NCI-H2171 treated with DMSO at 0.1 percent for 48 hours (cell line): Measurements from ENCODE around the gene CD80.
"Not testable (repeated sequence)": the region's sequence is repeated elsewhere in the genome, so short reads cannot be mapped to it uniquely, and the experiment has no call there.

Experiments
- DNase-seq: peaks from one replicate; lab custom pipeline; 2025; lab: John Stamatoyannopoulos, UW

CD80 gene, protein sequence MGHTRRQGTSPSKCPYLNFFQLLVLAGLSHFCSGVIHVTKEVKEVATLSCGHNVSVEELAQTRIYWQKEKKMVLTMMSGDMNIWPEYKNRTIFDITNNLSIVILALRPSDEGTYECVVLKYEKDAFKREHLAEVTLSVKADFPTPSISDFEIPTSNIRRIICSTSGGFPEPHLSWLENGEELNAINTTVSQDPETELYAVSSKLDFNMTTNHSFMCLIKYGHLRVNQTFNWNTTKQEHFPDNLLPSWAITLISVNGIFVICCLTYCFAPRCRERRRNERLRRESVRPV

DNA sequence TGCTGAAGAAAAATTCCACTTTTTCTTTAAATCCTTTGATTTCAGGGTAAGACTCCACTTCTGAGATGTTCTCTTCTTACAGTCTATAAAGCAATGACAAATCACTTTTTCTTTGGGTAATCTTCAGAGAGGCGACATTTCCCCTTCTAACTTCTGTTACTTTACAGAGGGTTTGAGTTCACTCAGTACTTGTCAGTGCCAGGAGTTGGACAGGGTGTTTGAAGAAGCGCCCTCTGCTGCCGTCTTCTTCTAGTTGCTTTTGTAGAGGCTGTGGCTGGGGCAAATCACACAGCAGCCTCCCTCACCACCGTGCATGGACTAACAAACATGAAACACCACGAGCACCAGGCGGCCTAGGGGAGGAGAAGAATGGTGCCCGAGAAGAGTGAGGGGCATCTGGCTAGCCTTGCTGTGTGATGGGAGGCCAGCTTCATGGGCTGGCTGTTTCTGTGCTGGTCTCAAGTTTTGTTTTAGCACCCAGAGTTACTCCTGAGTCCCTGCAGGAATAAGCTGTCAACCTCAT lies at the start of gene CD80:
Gene CD80, minus strand, starts transcription at position 174 of the 523 bp plus-strand sequence. CDS start 1,886 bp downstream, outside the sequence.
- peak; percentile 13 for DNase-seq

DNA sequence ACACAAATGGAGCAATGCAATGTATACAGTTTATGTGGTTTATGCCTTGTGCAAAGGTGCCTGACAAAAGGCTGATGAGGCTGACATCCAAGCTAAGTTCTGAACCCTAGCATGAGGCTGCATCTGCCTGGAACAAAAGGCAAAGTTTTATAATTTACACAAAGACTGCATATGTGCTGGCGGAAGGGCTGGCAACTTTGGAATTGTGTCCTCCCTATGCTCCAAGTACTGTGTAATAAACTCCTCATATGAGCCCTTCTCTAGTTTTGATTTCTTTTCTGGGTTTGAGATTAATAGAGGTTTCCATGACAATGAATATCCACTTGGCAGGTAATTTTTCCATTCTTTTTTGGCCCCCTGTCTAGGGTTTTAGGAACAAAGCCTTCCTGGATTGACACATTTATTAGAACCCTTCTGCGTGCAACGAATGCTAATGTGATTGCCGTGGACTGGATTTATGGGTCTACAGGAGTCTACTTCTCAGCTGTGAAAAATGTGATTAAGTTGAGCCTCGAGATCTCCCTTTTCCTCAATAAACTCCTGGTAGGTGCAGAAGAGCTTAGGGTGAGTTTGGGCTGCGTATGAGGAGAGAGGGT lies 49.1 kb upstream of the CD80 start:
- DNase-seq = no peak

DNA sequence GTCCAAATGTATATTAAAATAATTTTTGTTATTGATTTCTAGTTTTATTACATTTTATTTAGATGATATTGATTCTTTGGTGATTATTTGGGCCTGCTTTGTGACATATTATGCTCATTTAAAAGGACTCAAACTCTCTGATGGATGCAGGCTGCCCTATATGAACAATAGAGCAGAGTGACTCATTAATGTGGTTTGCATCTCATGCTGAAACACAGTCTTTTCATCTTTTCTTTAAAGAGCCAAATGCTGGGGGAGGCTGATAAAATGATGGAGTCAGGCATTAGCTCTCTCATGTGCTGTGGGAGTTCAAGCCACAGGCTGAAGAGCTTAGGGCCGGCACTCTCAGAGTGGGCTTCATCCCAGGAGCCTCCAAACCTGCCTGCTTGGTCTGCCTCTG lies 45.5 kb upstream of the CD80 start:
- DNase-seq = no peak

DNA sequence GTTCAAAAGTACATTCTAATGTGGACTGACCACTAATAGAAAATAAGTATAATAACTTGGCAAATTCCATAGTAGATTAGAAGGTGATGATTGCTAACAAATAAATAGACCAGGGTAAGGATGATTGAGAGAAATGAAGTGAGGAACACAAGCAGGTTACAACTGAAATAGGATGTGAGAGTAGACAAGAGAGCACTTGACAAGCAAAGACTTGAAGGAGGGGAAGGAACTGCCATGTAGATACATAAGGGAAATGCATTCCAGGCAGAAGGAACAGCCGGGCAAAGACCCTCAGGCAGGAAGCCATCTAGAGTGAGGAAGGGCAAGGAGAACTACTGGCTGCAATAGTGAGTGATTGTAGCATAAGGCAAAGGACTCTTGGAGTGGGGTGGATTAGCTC lies 43.3 kb upstream of the CD80 start:
- DNase-seq = no peak

DNA sequence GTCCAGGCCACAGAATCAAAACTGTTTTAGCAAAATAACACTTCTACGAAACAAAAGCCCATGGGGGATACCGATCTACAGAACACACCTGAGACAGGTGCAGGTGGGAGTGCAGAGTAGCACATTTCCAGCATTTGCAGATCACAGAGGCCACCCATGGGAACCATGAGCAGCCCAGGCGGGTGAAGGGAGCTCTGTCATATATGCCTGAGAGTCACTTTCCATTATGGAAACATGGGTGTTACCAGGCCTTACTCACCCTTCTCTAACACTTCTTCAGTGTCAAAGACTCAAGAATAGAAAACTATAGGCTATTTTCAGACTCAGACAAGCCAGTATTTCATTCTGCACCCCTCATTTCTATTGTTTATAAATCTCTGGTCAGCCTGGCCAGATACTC lies 41.7 kb upstream of the CD80 start:
- DNase-seq = no peak

DNA sequence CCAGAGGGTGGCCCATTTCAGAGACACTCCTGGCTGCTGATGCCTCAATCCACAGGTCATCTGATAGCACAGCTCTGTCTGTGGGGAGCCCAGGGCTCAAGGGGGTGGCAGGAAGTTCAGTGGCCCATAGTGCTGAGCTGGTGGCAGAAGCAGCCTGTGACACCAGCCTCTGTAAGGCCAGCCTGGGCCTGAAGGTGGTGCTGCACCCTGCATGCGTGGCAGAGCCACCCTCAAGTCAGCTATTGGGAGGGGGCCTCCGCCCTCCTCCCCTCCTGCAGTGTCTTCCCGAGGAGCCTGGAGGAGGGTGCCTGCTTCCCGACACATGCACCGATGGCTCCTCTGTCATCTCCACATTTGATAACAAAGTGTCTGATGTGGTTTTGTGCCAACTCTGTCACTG lies 41.3 kb upstream of the CD80 start:
- DNase-seq = no peak

DNA sequence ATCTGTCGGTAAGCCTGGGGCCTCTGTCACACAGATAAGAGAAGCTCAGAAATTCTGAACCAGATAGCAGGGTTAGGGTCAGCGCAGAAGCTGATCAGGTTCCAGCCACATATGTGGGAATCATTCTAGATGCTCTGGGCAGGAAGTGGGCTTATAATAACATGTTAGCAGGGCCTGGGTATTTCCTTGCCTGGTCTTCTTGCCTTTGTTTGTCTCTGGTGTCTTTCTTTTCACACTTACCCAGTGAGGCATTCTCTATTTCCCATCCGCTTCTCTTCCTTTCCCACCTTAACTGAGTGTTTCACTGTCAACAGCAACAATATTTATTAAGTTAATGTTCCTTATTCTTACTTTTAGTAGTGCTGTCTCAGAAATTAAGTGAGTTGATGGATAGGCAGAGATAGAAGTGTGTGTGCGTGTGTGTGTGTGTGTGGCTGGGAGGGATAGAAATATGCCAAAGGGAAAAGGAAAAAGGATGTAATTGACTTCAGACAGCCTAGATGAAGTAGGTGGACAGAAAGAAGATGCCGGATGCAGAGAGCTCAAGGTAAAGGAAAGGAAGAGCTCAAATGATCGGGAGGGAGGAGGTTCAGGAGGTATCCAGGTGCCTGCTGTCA lies 40.3 kb upstream of the CD80 start:
- DNase-seq = no peak

DNA sequence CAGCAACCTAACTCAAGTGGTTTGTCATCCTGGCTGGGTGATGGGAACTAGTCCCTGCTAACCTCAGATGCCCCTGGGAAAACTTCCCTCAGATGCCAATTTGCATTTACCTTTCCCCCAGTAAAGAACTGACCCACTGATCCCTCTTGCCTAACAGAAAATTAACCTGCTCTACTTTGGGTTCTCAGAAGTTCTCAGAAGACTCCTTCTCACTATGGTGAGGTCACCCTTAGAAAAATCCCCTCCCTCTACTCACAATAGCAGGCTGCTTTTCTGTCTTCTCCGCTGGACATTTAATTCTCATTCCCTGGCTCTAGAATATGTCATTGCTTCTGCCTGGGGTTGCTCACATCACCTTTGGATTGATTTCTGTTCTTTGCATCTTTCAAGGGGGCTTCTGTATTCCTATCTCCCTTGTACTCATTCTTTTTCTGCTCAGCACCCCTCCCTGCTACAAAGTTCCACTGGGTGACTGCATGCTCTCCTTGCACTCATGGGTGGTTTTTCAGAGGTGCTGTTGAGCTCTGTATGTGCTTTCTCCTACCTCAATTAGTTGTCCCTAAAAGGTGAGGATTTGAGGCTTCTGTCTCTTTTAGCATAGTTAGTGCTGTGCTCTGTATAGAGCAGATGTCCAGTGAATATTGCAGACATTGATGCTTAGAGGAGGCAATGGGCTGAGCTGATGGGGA lies 39.1 kb upstream of the CD80 start:
- no peak for DNase-seq

DNA sequence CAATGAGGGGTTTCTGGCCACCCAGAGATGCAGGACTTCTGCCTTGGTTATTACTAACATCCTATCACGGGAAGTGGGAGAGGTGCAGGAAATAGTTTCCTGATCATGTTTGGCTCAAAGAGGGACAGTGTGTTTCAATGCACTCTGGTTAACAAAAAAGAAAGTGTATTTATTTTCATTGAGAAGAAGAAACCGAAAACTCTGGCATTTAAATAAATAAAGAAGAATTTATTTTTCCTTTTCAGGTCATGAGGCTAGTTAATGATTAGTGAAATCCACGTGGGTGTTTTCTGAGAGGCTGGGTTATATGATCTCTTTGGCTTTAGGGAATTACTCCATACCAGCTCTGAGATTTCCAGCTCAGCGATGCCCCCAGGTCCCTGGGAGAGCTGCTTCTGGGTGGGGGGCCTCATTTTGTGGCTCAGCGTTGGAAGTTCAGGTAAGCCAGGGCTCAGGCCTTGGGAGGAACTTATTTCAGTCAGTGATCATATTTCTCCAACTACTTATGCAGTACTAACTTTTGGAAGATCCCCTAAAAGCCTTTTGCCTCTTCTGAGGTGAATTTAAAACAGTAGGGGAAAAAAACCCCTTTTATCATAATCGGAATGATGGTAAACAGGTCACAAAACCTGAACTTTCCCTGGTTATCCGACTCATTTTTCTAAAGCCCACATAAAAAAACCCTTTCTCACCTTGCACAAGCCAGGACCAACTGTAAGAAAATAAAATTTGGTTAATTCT lies 38.3 kb upstream of the CD80 start, which contains the start of gene PLA1A:
Gene PLA1A, plus strand, starts transcription at position 338 of the 741 bp plus-strand sequence. Its CDS starts 29 bp downstream, at position 367.
- DNase-seq = no peak

DNA sequence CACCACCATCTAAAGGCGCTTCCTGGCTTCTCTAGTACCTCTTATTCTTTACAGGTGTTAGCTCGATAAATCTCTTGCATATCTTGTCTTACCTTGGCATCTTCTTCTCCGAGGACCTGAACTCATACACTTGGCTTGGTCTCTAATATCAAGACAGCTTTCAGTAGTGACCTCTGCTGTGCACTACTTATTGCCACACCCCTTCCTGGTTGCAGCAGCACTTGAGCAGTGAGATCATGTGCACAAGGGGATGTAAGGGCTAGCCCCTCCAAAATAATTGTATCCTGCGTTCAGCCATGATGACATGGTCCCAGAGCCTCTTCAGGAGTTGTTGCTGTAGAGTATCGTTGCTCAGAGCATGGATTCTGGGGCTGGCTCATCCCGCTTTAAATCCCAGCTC lies 37.0 kb upstream of the CD80 start:
- DNase-seq = no peak

DNA sequence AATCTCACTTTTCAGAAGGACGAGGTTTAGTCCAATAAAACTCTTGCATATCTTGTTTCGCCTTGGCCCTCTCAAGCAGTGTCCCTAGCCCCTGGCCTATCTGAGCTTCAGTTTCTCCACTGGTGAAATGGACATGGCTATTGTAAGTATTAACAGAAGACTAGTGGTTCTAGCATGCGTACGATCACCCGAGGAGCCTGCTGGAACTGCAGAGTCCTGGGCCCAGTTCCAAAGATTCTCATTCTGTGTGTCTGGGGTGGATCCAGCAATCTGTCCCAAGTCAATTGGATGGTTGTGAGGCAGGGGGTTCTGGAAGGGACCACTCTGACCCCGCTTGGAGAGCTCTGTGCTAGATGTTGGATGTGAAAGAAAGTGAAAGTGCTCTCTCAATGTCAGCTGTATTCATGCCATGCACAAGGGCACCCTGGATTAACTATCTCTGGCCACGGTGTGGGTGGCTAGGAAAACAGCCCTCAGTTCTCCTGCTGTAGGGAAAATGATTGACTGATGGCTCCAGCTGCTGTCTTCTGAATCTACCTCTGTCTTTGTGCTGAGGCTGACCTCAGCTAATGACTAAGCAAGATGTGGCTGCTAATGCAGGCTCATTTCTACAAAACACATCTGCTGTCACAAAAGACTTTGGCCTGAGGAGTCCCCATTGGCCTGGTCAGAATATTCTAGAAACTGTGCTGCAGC lies 36.4 kb upstream of the CD80 start:
- DNase-seq = no peak

DNA sequence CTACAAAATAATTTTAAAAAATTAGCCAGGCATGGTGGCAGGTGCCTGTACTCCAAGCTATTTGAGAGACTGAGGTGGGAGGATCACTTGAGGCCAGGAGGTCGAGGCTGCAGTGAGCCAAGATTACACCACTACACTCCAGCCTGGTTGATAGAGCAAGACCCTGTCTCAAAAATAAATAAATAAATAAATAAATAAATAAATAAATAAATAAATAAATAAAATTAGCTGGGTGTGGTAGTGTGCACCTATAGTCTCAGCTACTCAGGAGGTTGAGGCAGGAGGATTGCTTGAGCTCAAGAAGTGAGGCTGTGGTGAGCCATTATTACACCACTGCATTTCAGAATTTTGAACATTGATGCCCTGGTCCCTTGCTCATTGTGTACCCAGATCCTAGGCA lies 35.5 kb upstream of the CD80 start:
- DNase-seq = not testable (repeated sequence)

DNA sequence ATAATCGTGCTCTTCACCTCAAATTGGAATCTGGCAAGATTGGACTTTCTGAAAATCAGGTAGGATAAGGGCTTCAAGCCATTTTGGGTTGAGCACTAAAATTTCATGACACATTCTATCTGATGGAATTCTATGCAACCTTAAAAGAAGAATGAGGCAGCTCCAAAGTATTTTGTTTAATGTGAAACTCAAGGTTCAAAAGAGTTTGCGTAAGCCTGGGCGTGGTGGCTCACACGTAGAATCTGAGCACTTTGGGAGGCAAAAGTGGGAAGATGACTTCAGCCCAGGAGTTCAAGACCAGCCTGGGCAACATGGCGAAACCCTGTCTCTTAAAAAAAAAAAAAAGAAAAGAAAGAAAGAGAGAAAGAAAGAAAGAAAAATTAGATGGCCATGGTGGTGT lies 34.7 kb upstream of the CD80 start:
- no peak for DNase-seq

DNA sequence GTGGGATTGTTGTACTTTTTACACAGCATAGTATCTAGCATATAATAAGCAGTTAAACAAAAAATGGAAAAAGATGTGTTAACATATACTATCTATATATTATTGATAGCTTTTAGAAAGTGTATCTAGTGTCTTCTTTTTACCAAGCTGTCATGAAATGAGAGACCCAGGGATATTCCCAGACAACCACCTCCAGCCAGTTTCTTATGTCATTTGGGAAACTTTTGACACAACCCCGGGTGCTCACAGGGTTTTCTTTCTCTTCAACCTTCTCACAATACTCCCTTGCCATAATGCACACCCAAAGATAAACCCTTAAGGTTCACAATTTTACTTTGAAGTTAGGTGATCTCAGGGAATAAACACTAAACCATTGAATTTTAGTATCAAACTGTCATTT lies 33.4 kb upstream of the CD80 start:
- no peak for DNase-seq

DNA sequence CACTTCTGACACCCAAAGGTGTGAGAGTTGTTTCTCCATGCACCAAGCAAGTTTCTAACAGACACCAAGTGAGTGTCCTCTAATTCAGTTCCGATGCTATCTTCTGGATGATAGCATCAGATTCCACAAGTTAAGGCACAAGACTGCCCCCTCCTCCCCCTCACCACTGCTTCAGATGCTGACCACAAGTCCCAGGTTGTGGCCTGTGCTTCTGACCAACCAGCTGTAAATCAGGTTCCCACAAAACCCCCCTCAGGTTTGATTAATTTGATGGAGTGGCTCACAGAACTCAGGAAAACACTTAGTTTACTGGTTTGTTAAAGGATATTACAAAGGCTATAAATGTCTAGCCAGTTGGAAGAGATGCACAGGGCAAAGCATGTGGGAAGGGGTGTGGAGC lies 31.3 kb upstream of the CD80 start:
- no peak for DNase-seq

DNA sequence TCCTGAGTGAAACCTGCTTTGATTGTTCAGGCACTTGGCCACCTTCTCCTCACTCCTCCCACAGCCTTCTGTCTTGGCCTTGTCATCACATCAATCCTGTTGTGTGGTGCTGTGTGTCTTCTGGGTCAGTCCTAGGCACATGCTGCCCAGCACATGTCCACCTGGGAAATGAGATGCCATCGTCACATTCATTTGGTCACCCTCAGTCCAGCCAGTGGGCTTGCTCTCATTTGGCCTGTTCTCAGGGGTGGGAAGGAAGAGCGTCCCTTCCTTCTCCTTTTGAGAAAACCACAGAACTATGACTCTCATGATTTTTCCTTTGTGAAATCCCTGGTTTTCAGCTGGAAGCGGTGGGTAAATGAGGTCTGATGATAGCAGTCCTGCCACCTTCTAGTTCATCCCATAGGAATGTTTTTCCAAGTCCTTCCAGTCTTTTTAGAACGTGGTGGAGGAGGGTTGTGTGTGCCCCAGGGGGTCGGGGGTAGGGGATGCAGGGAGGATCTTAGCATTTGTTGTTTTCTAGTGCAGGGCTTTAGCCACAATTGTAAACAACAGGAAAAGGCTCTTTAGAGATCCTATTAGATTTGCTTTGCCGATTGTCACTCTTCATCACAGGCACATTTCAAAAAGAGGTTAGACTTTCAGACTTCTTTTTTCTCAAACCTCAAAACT lies 29.8 kb upstream of the CD80 start:
- no peak for DNase-seq

DNA sequence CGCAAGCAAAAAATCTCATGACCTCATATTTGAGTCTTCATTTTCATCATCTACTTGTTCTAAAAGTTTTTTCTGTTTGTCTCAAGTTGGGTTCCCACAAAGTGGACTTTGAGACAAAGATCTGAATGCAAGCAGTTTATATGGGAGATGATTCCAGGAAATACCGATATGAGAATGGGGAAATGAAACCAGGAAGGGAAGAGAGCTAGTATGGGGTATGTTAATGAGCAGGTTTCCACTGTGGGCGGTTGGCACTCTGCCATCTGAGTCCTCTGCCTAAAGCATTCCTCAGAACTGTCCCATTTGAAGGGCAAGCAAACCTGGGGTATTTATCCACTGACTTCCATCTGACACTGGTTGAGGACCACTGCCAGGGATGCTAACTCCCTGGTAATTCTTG lies 28.7 kb upstream of the CD80 start:
- no peak for DNase-seq

DNA sequence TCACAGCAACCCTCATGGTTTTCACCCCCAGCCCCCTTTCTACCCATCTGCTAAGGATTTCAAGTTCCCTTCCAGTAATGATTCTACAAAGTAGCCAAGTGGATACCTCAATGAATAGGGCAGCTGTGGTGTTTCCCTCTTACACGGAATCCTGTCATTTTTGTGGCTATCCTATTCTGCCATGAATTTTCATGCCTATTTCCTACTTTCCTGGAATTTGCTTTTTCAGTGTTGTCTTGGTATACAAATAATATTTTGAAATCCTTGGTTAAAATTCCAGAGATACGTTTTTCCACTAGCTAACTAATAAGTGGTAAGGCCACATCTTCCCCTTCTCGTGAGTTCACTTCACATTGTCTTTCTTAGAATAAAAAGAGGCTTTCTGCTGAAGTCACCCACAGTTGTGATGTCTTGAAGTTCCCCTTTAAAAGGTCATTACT lies 27.3 kb upstream of the CD80 start:
- DNase-seq = no peak

DNA sequence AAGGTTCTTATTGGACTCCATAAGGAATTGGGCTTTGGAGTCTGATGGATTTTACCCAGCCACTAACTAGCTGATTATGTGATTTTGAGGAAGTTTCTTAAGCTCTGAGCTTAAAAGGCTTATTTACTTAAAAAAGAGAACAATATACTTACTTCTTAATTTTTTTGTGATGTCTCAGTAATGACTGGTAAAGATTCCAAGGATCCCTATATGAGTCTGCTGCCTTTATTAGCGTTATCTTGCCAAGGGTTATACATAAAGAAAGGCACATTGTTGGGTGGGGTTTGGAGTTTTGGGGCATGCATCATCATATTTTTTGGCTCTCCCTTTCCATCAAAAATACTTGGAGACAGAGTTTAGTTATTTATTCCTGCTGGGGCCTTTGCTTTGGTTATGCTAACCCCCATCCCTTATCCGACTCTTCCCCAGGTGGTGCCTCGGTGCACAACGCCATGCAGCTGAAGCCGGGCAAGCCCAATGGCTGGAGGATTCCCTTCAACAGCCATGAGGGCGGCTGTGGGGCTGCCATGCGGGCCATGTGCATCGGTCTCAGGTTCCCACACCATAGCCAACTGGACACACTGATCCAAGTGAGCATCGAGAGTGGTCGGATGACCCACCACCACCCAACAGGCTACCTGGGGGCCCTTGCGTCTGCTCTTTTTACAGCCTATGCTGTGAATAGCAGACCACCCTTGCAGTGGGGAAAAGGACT lies 26.6 kb upstream of the CD80 start:
- no peak for DNase-seq

DNA sequence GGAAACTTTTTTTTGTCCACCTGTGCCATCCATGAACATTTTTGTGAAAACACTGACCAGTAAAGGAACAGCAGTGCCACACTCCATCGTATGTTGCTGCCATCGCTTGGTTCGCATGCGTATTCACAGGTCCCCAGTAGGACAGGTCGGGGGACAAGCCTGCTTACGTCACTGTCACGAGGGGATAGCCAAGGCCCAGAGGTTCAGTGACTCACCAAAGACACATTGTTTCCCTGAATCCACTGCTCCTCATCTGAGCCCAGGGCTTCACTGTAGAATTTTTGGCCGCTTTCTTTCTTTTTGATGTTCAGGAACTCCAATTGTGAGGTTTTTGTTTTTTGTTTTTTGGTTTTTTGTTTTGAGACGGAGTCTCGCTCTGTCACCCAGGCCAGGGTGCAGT lies 25.8 kb upstream of the CD80 start:
- no peak for DNase-seq
